CD4-positive, alpha-beta T cell treated with Interleukin-2 at 100 ng/mL for 4 hours (primary cell): Measurements from ENCODE around the gene FBXO5.

Source experiments
- DNase-seq: peaks from one replicate; pipeline ENCODE4 v3.0.0-alpha.2; 2020; ENCODE audit warnings: low spot score

FBXO5 gene

GRCh38 chr6:152950240-152950639 is 32.6 kb downstream of the FBXO5 start:
- DNase-seq = no peak

- peak; percentile 55 for DNase-seq
Measured at GRCh38 chr6:152948150-152948768, 34.6 kb downstream of the FBXO5 start.

- no peak for DNase-seq
Measured at GRCh38 chr6:152946995-152947394, 35.8 kb downstream of the FBXO5 start.

GRCh38 chr6:152946484-152946883 is 36.4 kb downstream of the FBXO5 start:
- DNase-seq = no peak

GRCh38 chr6:152943260-152943897 is 39.5 kb downstream of the FBXO5 start:
- no peak for DNase-seq

GRCh38 chr6:152942319-152942869 is 40.4 kb downstream of the FBXO5 start:
- no peak for DNase-seq

GRCh38 chr6:152941746-152942145 is 41.1 kb downstream of the FBXO5 start:
- no peak for DNase-seq

- no peak for DNase-seq
Measured at GRCh38 chr6:152932865-152933264, 50.0 kb downstream of the FBXO5 start.

- no peak for DNase-seq
Measured at GRCh38 chr6:152922706-152923105, 60.1 kb downstream of the FBXO5 start.
